Lung (tissue), 12 donors: ENCODE data around the gene CDK16. TPM values are rescaled to one million over a fixed set of nuclear protein-coding genes. Genes with fewer than 3 reads are reported as not detected.

Experiments used
- ATAC-seq: fragments of 200-7000 bp; cut with Tn5 transposase; one replicate; pipeline ENCODE4 v1.9.1; 2020; ENCODE audit warnings: moderate number of reproducible peaks; ENCODE audit not compliant: insufficient read depth, low FRiP score
- DNase-seq, 3 donors: peaks; one replicate each; pipeline ENCODE4 v3.0.0-alpha.2; 2013 to 2017
- H3K27ac ChIP-seq, 2 donors: one replicate each; pipeline ENCODE4 v1.5.1; 2013; ENCODE audit warnings: mild to moderate bottlenecking in 2 of 2, moderate library complexity in 2 of 2, control low read depth in 1 of 2, inconsistent platforms in 1 of 2, low read depth in 1 of 2, low read length in 1 of 2
- H3K27me3 ChIP-seq, 3 donors: one replicate each; pipeline ENCODE4 v1.5.1; 2013; ENCODE audit warnings: low read length in 2 of 3; ENCODE audit not compliant: control insufficient read depth in 3 of 3, insufficient read depth in 3 of 3
- H3K36me3 ChIP-seq, 4 donors: one replicate each; pipeline ENCODE4 v1.5.1; 2013; ENCODE audit warnings: low read length in 4 of 4, mild to moderate bottlenecking in 1 of 4, moderate library complexity in 1 of 4; ENCODE audit not compliant: control insufficient read depth in 4 of 4, insufficient read depth in 4 of 4
- H3K4me1 ChIP-seq, 5 donors: one replicate each; pipeline ENCODE4 v1.5.1; 2013; ENCODE audit warnings: low read length in 5 of 5, mild to moderate bottlenecking in 2 of 5, moderate library complexity in 1 of 5; ENCODE audit not compliant: control insufficient read depth in 5 of 5, insufficient read depth in 5 of 5
- H3K4me3 ChIP-seq: one replicate; pipeline ENCODE4 v1.5.1; 2013; ENCODE audit warnings: mild to moderate bottlenecking, control low read depth, moderate library complexity
- H3K9ac ChIP-seq, 2 donors: one replicate each; pipeline ENCODE4 v1.5.1; 2013; ENCODE audit warnings: low read length in 2 of 2, control low read depth in 1 of 2; ENCODE audit not compliant: insufficient read depth in 1 of 2
- H3K9me3 ChIP-seq, 4 donors: one replicate each; pipeline ENCODE4 v1.5.1; 2013; ENCODE audit warnings: low read length in 3 of 4, mild to moderate bottlenecking in 1 of 4, moderate library complexity in 1 of 4; ENCODE audit not compliant: control insufficient read depth in 4 of 4, insufficient read depth in 3 of 4
- CTCF ChIP-seq: IDR thresholded peaks from 2 replicates; pipeline ENCODE4 v1.5.1; 2012; ENCODE audit warnings: mild to moderate bottlenecking; ENCODE audit errors: control extremely low read depth, extremely low read depth
- WGBS, 2 donors: extraction: QIAGEN DNeasy Blood & Tissue Kit; methylation state at CpG; one replicate each; pipeline ENCODE4 v1.1.7; 2013; 5-methylcytosine and 5-hydroxymethylcytosine counted together
- polyA plus RNA-seq, 2 donors: library from polyadenylated mRNA; stranded (reverse); fragments of 200-250 nt; gene quantifications; one replicate each; pipeline ENCODE4 v1.2.1, GENCODE V29; 2013
- total RNA-seq, 2 donors: library from RNA; depleted of rRNA in 1 of 2; stranded (reverse); fragments of >200 nt in 1 of 2; gene quantifications; one replicate each; pipeline ENCODE4 v1.2.1, GENCODE V29; 2014 to 2021
- donor health status: control.
- donor health status: control.
- donor health status: Bipolar disorder and iron deficiency.
- donor health status: healthy.
- donor health status: DM: yes; HTN: yes; CAD: no.

CDK16 gene
- total and polyA plus RNA-seq, 4 donors = 50.1 to 93.5 (median 60.5) TPM

- no peak for ATAC-seq
- Histone ChIP-seq H3K9me3 (peaks cover 0 to 2% (median 0%) of the 10 kb centered on the region in 4 donors), H3K27ac (no peak overlapping the region), H3K4me3 (no peak overlapping the region), H3K27me3 (peaks cover 0 to 21% (median 2%) of the 10 kb centered on the region in 3 donors), H3K36me3 (peaks cover 4 to 39% (median 12%) of the 10 kb centered on the region in 4 donors), H3K9ac (no peak overlapping the region), H3K4me1 (no peaks in the 10 kb centered on the region)
- 82 to 94% methylated on average over 18 of the region's 18 CpGs for WGBS, 2 donors
- DNase-seq = no peak
- no peak for TF ChIP-seq CTCF
These were observed 45.3 kb upstream of the CDK16 start for GRCh38 chrX:47172971-47173792.

GRCh38 chrX:47174376-47174775 is 44.1 kb upstream of the CDK16 start:
- DNase-seq = no peak
- 80 to 98% methylated on average over 12 of the region's 12 CpGs for WGBS, 2 donors
- Histone ChIP-seq H3K4me1 (no peaks in the 10 kb centered on the region), H3K27me3 (peaks cover 0 to 29% (median 2%) of the 10 kb centered on the region in 3 donors), H3K4me3 (no peak overlapping the region), H3K9me3 (peaks cover 0 to 2% (median 0%) of the 10 kb centered on the region in 4 donors), H3K9ac (no peak overlapping the region), H3K27ac (no peak overlapping the region), H3K36me3 (peaks cover 3 to 44% (median 12%) of the 10 kb centered on the region in 4 donors)
- ATAC-seq = no peak
- no peak for TF ChIP-seq CTCF

GRCh38 chrX:47174846-47175587 is 43.5 kb upstream of the CDK16 start:
- no peak overlapping the region for H3K4me3 ChIP-seq
- H3K27ac ChIP-seq = no peak overlapping the region
- ATAC-seq = no peak
- TF ChIP-seq CTCF = no peak
- H3K9me3 ChIP-seq = peaks cover 0 to 2% (median 0%) of the 10 kb centered on the region in 4 donors
- H3K4me1 ChIP-seq = no peaks in the 10 kb centered on the region
- H3K36me3 ChIP-seq = peaks cover 3 to 49% (median 13%) of the 10 kb centered on the region in 4 donors
- peak in 1 of 3 donors; percentile 7 for DNase-seq
- peaks cover 0 to 34% (median 3%) of the 10 kb centered on the region in 3 donors for H3K27me3 ChIP-seq
- no peak overlapping the region for H3K9ac ChIP-seq
- 84 to 96% methylated on average over 16 to 23 of the region's 23 CpGs for WGBS, 2 donors
